Gastrocnemius medialis (tissue), 4 donors: ENCODE measurements around the gene HNF4A. TPM values are rescaled to one million over a fixed set of nuclear protein-coding genes. Genes with fewer than 3 reads are reported as not detected.

Source experiments
- ATAC-seq, 2 donors: fragments of 150-250 bp; one replicate each; pipeline ENCODE4 v1.9.1; 2016
- DNase-seq, 2 donors: peaks; one replicate each; pipeline ENCODE4 v3.0.0-alpha.2; 2019
- H3K27ac ChIP-seq, 4 donors: fragments of 200-600 bp; sonication (generic); 1 replicate in 1 of 4; 2 replicates in 3 of 4; pipeline ENCODE4 v1.5.1; 2016 to 2018; ENCODE audit warnings: mild to moderate bottlenecking in 2 of 4, moderate library complexity in 1 of 4
- H3K27me3 ChIP-seq, 3 donors: fragments of 200-600 bp; sonication (generic) in 2 of 3; 1 replicate in 1 of 3; 2 replicates in 2 of 3; pipeline versions ENCODE4 v1.5.1 to v1.6.0; 2016 to 2019; ENCODE audit warnings: mild to moderate bottlenecking in 1 of 3, moderate library complexity in 1 of 3
- H3K36me3 ChIP-seq, 2 donors: fragments of 200-600 bp; sonication (generic) in 1 of 2; one replicate each; pipeline ENCODE4 v1.5.1; 2017 to 2018
- H3K4me1 ChIP-seq, 2 donors: fragments of 200-600 bp; sonication (generic) in 1 of 2; one replicate each; pipeline ENCODE4 v1.5.1; 2016 to 2017; ENCODE audit warnings: mild to moderate bottlenecking in 2 of 2
- H3K4me3 ChIP-seq, 4 donors: fragments of 200-600 bp; sonication (generic) in 3 of 4; 1 replicate in 1 of 4; 2 replicates in 3 of 4; pipeline ENCODE4 v1.5.1; 2016 to 2019; ENCODE audit warnings: mild to moderate bottlenecking in 2 of 4
- H3K9me3 ChIP-seq, 3 donors: fragments of 200-600 bp; sonication (generic) in 2 of 3; 1 replicate in 1 of 3; 2 replicates in 2 of 3; pipeline ENCODE4 v1.5.1; 2016 to 2019
- POLR2A ChIP-seq, 2 donors: fragments of 450-650 bp; IDR thresholded peaks; one replicate each; pipeline ENCODE4 v1.6.1; 2017; ENCODE audit warnings: antibody characterized with exemption in 2 of 2, mild to moderate bottlenecking in 2 of 2, moderate library complexity in 2 of 2
- in situ Hi-C, 4 donors: fragments of 200-750 bp; cut with MboI; loops; one replicate each; pipeline versions ENCODE4 v1.15.0 to v1.8.0; 2017; ENCODE audit warnings: low sequenced_read_pairs in 4 of 4
- intact Hi-C: fragments of 100-400 bp; cut with DNase I; formaldehyde crosslinking; loops from one replicate; pipeline ENCODE4 v1.15.1; 2023; ENCODE audit warnings: low total_unique reads
- total RNA-seq, 4 donors: library from RNA; depleted of rRNA; stranded (reverse); fragments of >200 nt; gene quantifications; one replicate each; pipeline versions ENCODE4 v1.1.0 to v1.2.3, GENCODE V29; 2016
- TF ChIP-seq, protein P1 (sequence below), 5 experiments: fragments of 450-650 bp in 3 of 5; fragments of 200-600 bp in 2 of 5; sonication (generic) in 2 of 5; IDR thresholded peaks in 4 of 5; conservative IDR thresholded peaks in 1 of 5; 1 replicate in 4 of 5; 2 replicates in 1 of 5; pipeline ENCODE4 v1.5.1; 2016 to 2019; ENCODE audit warnings: antibody characterized with exemption in 5 of 5, mild to moderate bottlenecking in 3 of 5, moderate library complexity in 3 of 5

Gene HNF4A
- total RNA-seq, 4 donors from 2014 or later: 0.29 to 0.83 (median 0.51) TPM; not detected in 1

DNA sequence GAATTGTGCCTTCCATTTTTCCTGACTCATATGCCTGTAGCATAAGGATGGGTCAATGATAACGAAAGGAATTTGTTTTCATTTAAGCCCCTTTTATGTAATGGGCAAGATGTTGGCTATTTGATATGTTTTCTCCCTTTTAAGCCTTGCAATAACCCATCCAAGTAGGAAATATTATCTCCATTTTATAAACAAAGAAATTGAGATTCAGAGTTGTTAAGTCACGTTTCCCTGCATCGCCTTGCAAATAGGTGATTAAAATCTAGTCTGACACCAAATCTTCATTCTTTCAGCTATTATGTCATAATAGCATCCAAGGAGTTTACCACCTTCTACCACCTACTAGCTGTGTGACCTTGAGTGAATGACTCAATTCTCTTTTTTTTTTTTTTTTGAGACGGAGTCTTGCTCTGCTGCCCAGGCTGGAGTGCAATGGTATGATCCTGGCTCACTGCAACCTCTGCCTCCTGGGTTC is 7.0 kb downstream of the HNF4A start:
- Histone ChIP-seq H3K27ac (no peak overlapping the region), H3K4me1 (no peaks in the 10 kb centered on the region), H3K4me3 (no peak overlapping the region), H3K9me3 (no peaks in the 10 kb centered on the region), H3K27me3 (no peaks in the 10 kb centered on the region), H3K36me3 (no peaks in the 10 kb centered on the region)
- intact Hi-C loops (no loop called here), in situ Hi-C loops (no loop called here)
- no peak for DNase-seq
- TF ChIP-seq, protein P1, sequence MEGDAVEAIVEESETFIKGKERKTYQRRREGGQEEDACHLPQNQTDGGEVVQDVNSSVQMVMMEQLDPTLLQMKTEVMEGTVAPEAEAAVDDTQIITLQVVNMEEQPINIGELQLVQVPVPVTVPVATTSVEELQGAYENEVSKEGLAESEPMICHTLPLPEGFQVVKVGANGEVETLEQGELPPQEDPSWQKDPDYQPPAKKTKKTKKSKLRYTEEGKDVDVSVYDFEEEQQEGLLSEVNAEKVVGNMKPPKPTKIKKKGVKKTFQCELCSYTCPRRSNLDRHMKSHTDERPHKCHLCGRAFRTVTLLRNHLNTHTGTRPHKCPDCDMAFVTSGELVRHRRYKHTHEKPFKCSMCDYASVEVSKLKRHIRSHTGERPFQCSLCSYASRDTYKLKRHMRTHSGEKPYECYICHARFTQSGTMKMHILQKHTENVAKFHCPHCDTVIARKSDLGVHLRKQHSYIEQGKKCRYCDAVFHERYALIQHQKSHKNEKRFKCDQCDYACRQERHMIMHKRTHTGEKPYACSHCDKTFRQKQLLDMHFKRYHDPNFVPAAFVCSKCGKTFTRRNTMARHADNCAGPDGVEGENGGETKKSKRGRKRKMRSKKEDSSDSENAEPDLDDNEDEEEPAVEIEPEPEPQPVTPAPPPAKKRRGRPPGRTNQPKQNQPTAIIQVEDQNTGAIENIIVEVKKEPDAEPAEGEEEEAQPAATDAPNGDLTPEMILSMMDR (IDR thresholded peaks at IDR 0.05 in 4 of 5, conservative IDR thresholded peaks at IDR 0.05 in 1 of 5): no peak
- TF ChIP-seq POLR2A (IDR thresholded peaks at IDR 0.05): no peak
- no peak for ATAC-seq

GRCh38 chr20:44364068-44364467 is 8.6 kb downstream of the HNF4A start:
- intact Hi-C loops (no loop called here), in situ Hi-C loops (no loop called here)
- no peaks in the 10 kb centered on the region for H3K9me3 ChIP-seq
- H3K36me3 ChIP-seq: no peaks in the 10 kb centered on the region
- H3K4me3 ChIP-seq: no peak overlapping the region
- H3K27me3 ChIP-seq: no peaks in the 10 kb centered on the region
- DNase-seq (no peak), ATAC-seq (no peak)
- no peaks in the 10 kb centered on the region for H3K4me1 ChIP-seq
- H3K27ac ChIP-seq: no peak overlapping the region
- TF ChIP-seq, protein P1 (IDR thresholded peaks at IDR 0.05 in 4 of 5, conservative IDR thresholded peaks at IDR 0.05 in 1 of 5): no peak
- TF ChIP-seq POLR2A (IDR thresholded peaks at IDR 0.05): no peak

GRCh38 chr20:44364780-44365179 is 9.3 kb downstream of the HNF4A start:
- no peak overlapping the region for H3K4me3 ChIP-seq
- TF ChIP-seq, protein P1 (IDR thresholded peaks at IDR 0.05 in 4 of 5, conservative IDR thresholded peaks at IDR 0.05 in 1 of 5): no peak
- TF ChIP-seq POLR2A (IDR thresholded peaks at IDR 0.05): no peak
- no peaks in the 10 kb centered on the region for H3K36me3 ChIP-seq
- H3K27ac ChIP-seq: no peak overlapping the region
- intact Hi-C loops: no loop called here
- no peaks in the 10 kb centered on the region for H3K27me3 ChIP-seq
- H3K4me1 ChIP-seq: no peaks in the 10 kb centered on the region
- ATAC-seq (no peak), DNase-seq (no peak)
- no peaks in the 10 kb centered on the region for H3K9me3 ChIP-seq
- in situ Hi-C loops: no loop called here

DNA sequence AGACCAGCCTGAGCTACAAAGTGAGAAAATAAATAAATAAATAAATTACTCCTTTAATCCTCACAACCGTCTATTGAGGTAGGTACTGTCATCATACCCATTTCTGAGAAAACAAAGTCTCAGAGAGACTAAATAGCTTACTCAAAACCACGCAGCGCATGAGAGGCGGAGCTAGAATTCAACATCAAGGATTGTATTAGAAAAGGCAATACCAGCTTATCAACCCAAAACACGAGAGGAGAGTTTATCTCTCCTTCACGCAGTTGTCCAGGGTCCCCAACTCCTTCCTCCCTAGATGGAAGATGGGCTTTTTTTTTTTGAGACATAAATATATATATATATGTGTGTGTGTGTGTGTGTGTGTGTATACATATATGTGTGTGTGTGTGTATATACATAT is 12.2 kb downstream of the HNF4A start:
- intact Hi-C loops: no loop called here
- ATAC-seq (no peak), DNase-seq (no peak)
- in situ Hi-C loops: no loop called here
- H3K27ac ChIP-seq: no peak overlapping the region
- no peaks in the 10 kb centered on the region for H3K9me3 ChIP-seq
- no peaks in the 10 kb centered on the region for H3K4me1 ChIP-seq
- TF ChIP-seq, protein P1 (IDR thresholded peaks at IDR 0.05 in 4 of 5, conservative IDR thresholded peaks at IDR 0.05 in 1 of 5): no peak
- TF ChIP-seq POLR2A (IDR thresholded peaks at IDR 0.05): no peak
- no peak overlapping the region for H3K4me3 ChIP-seq
- no peaks in the 10 kb centered on the region for H3K27me3 ChIP-seq
- H3K36me3 ChIP-seq: no peaks in the 10 kb centered on the region

- ATAC-seq (no peak), DNase-seq (no peak)
- no peaks in the 10 kb centered on the region for H3K36me3 ChIP-seq
- H3K27me3 ChIP-seq: no peaks in the 10 kb centered on the region
- TF ChIP-seq, protein P1 (IDR thresholded peaks at IDR 0.05 in 4 of 5, conservative IDR thresholded peaks at IDR 0.05 in 1 of 5): no peak
- TF ChIP-seq POLR2A (IDR thresholded peaks at IDR 0.05): no peak
- H3K27ac ChIP-seq: no peak overlapping the region
- in situ Hi-C loops: no loop called here
- no peak overlapping the region for H3K4me3 ChIP-seq
- H3K4me1 ChIP-seq: no peaks in the 10 kb centered on the region
- intact Hi-C loops: no loop called here
- no peaks in the 10 kb centered on the region for H3K9me3 ChIP-seq
Observed at GRCh38 chr20:44370639-44371218, 15.2 kb downstream of the HNF4A start.
